Measurements from ENCODE around the gene HDAC1.
"Not testable (repeated sequence)": the region's sequence is repeated elsewhere in the genome, so short reads cannot be mapped to it uniquely, and the experiment has no call there.

Gene HDAC1

DNA sequence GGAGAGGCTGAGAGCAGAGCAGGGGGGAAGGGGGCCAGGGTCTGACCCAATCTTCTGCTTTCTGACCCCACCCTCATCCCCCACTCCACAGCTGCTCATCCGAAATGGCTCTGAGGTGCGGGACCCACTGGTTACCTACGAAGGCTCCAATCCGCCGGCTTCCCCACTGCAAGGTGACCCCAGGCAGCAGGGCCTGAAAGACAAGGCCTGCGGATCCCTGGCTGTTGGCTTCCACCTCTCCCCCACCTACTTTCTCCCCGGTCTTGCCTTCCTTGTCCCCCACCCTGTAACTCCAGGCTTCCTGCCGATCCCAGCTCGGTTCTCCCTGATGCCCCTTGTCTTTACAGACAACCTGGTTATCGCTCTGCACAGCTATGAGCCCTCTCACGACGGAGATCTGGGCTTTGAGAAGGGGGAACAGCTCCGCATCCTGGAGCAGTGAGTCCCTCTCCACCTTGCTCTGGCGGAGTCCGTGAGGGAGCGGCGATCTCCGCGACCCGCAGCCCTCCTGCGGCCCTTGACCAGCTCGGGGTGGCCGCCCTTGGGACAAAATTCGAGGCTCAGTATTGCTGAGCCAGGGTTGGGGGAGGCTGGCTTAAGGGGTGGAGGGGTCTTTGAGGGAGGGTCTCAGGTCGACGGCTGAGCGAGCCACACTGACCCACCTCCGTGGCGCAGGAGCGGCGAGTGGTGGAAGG is 17.1 kb upstream of the HDAC1 start:
- no peak for DNase-seq

DNA sequence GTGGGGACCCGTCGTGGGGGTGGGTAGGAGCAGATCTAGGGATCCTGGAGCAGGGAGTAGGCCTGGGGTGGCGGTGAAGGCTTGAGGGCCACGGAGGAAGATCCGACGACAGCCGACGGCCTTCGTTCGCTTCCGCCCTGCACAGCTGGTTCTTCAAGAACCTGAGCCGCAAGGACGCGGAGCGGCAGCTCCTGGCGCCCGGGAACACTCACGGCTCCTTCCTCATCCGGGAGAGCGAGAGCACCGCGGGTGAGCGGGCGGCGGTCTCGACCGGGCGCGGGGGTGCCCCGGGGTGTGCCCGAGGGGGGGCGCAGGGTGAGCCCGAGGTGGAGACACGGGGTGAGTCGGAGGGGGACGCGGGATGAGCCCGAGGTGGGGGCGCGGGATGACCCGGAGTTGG is 16.5 kb upstream of the HDAC1 start:
- DNase-seq: no peak

DNA sequence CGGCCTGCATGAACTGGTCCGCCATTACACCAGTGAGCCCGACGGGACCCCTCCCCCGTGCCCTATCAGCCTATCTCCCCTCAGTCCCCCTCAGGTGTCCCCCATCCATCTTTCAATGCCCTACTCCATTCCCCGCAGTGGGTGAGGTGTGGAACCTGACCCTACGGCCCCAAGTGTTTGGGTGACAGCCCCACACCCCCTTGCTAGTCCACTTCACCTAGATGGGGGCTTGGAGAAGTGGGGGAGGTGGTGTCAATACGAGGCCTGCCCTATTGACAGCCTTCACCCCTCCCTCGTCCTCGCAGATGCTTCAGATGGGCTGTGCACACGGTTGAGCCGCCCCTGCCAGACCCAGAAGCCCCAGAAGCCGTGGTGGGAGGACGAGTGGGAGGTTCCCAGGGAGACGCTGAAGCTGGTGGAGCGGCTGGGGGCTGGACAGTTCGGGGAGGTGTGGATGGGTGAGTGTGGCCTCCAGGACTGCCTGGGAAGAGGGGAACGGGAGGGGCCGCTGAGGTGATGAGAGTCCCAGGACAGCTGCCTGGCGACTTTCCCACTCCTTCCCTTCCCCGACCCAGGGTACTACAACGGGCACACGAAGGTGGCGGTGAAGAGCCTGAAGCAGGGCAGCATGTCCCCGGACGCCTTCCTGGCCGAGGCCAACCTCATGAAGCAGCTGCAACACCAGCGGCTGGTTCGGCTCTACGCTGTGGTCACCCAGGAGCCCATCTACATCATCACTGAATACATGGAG is 15.7 kb upstream of the HDAC1 start:
- no peak for DNase-seq

DNA sequence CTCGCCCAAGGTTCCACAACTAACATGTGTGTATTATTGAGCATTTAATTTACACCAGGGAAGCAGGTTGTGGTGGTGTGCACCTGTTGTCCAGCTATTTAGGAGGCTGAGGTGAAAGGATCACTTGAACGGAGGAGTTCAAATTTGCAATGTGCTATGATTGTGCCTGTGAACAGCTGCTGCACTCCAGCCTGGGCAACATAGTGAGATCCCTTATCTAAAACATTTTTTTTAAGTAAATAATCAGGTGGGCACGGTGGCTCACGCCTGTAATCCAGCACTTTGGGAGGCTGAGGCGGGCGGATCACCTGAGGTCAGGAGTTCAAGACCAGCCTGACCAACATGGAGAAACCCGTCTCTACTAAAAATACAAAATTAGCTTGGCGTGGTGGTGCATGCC is 7.1 kb upstream of the HDAC1 start:
- DNase-seq: not testable (repeated sequence)

DNA sequence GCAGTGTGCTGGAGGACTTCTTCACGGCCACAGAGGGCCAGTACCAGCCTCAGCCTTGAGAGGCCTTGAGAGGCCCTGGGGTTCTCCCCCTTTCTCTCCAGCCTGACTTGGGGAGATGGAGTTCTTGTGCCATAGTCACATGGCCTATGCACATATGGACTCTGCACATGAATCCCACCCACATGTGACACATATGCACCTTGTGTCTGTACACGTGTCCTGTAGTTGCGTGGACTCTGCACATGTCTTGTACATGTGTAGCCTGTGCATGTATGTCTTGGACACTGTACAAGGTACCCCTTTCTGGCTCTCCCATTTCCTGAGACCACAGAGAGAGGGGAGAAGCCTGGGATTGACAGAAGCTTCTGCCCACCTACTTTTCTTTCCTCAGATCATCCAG is 6.2 kb upstream of the HDAC1 start:
- no peak for DNase-seq

DNA sequence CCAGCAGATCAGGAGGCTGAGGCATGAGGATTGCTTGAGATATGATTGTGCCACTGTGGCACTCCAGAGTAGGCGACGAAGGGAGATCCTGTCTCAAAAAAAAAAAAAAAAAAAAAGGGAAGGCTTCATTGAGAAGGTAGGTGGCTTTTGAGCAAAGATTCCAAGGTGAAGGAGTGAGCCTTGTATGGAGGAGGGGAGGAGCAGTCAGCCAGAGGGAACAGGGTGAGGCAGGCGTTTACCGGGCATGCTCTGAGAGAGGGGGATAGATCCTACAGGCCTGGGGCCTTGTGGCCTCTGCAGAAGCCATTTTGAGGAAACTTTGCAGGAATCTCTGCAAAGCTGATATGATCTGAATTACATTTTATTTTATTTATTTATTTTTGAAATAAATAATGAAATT is 5.1 kb upstream of the HDAC1 start:
- no peak for DNase-seq

DNA sequence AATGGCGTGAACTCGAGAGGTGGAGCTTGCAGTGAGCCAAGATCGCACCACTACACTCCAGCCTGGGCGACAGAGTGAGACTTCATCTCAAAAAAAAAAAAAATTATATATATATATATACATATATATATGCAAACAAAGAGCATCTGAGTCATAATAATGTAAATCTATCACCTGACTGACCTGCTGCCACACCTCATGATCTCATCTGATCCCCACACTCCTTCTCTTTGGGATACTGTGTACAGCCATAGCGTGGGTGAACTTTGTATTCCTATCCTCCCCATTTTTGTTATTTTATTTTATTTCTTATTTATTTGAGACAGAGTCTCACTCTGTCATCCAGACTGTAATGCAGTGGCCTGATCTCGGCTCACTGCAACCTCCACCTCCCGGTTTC is 2.6 kb upstream of the HDAC1 start:
- DNase-seq: no peak

DNA sequence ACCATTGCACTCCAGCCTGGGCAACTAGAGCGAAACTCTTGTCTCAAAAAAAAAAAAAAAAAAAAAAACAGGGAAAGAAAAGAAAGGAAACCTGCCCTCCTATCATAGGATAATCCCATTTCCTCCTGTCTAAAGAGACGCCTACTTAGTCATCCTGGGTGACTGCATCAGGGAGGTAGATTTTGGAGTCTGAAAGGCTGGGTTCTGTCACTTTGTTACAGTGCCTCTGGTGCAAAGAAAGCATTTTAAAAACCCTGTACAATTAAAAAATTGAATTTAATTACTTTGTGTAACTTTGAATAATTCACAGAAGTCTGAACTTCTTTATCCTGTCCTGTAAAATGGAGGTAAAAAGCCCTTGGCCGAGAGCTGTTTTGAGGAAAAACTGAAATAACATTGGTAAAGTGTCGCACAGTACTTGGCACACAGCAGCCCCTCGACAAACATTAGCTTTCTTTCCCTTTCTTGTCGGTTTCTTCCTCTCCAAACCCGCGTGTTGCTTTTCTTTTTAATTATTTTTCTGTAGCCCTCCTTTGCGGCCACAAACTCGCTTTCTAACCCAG is 657 bp upstream of the HDAC1 start:
- no peak for DNase-seq

DNA sequence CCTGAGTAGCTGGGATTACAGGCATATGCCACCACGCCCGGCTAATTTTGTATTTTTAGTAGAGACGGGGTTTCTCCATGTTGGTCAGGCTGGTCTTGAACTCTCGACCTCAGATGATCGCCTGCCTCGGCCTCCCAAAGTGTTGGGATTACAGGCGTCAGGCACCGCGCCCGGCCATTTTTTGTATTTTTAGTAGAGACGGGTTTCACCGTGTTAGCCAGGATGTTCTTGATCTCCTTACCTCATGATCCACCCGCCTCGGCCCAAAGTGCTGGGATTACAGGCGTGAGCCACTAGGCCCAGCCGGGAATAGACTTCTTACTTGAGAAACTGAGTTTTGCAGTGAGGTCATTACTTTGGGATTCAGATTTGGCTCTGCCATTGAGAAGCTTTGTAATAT is 6.3 kb downstream of the HDAC1 start:
- DNase-seq: not testable (repeated sequence)

DNA sequence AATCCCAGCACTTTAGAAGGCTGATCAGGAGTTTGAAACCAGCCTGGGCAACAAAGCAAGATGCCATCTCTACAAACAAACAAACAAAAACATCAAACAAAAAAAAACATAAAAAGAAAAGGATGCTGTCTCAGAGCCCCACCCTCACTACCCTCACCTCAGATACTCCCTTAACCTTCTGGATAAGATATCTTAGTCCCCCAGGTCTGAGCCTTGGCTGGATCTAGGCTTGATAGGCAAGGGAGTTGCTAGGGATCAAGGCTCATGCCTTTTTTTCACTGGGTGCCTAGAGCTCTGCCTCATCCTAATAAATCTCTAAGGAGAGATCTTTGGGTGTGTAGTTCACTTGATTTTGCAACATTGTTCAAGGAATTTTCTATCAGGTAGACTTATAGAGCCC is 7.4 kb downstream of the HDAC1 start:
- DNase-seq: no peak

DNA sequence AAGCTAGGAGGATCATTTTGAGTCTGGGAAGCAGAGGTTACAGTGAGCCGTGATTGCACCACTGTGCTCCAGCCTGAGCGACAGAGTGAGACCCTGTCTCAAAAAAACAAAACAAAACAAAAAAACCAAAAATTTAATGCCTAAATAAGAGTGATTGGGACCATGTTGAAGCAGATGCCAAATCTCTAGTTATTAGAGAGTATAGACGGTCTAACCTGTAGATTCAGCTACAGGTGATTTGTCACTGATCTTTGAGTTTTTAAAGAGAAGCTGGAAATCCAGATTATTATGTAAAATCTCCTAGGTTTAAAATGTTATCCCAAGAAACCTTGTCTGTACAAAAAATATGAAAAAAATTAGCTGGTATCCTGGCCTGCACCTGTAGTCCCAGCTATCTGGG is 11.5 kb downstream of the HDAC1 start:
- DNase-seq: no peak

DNA sequence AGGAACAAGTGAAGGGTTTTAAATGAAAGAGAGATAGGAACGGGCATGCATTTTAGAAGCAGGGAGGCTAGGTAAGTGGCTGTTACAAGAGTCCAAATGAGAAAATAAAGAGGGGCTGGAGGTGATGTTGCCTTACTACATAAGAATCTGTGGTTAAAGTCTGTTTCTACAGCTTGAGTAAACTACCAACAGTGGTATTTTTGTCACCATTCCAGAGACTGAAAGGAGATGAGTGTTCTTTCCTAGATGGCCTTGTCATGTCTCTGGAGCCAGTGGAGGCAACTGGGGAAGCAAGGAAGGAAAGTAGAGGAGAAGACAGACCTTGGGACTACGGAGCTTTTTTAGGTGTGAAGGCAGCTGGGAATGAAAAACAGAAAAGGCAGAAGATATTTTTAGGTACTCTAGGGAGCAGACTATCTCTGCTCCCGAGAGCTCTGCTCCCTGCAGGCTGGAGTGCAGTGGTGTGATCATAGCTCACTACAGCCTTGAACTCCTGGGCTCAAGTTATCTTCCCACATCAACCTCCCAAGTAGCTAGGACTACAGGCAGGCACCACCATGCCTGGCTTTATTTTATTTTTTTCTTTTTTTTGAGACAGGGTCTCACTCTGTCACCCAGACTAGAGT is 12.2 kb downstream of the HDAC1 start:
- DNase-seq: no peak

DNA sequence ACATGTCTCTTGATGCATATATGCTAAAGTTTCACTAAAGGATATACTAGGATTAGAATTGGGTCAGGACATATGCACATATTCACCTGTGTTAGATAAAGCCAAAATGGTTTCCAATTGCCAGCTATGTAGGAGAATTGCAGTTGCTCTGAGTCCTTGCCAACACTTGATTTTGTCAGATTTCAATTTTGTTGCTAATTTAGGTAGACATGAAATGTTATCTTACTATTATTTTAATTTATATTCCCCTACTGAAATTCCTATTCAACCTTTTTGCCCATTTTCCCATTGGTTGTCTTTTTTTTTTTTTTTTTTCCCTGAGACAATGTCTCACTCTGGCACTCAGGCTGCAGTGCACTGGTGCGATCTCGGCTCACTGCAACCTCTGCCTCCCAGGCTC is 13.4 kb downstream of the HDAC1 start:
- DNase-seq: no peak

DNA sequence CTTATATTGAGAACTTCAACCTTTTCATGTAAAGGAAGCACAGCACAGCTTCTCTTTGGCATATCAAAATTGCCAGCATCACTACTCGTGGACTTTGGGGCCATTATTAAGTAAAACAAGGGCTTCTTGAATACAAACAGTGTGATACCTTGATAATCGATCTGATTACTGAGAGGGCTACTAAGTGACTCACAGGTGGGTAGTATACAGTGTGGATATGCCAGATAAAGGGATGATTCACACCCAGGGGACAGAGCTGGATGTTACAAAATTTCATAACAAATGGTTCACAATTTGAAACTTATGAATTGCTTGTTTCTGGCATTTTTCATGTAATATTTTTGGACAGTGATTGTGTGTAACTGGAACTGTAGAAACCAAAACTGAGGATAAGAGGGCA is 15.4 kb downstream of the HDAC1 start:
- no peak for DNase-seq

DNA sequence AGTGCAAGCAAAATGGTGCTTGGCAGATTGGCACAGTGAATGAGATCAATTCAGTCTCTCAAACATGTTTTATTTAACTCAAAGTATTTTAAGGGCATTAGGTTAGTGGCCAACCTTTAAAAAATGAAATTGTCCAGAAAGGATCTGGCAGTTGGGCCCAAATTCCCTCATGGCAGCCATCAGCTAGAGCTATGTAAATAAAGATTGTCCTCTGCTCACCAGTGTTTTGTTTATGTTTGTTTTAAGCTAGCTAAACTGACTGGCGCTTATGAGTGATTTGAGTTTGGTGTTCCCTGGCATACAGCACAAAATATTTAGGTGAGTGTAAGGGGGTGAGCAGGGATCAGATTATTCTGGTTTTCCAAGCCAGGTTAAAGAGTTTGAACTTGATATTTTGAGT is 18.1 kb downstream of the HDAC1 start:
- no peak for DNase-seq

DNA sequence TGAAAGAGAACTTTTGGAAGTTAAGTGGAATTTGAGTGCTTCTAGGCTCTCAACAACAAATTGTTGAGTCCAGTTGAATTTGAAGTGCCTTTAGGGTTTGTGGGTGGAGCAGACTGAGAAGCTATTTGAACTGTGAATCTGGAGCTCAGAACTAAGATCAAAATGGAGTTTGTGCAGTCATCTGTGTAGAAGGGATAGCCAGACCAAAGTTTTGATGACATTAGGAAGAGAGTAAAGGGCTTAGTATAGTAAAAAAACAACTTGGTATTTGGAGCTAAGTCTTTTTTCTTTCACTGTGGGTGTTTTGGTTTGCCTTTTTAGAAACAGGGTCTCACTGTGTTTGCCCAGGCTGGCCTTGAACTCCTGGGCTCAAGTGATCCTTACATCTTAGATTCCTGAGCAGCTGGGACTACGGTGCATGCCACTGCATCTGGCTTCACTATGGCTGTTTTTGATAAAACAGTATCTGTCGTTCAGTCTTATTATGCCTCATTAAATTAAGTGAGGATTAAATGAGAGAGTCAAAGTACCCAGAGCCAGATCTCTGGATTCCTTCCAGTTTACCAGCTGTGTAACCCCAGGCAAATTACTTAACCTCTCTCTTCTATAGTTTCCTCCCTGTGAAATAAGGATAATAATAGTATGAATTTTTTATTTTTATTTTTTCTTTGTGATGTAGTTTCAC is 20.0 kb downstream of the HDAC1 start:
- DNase-seq: no peak

DNA sequence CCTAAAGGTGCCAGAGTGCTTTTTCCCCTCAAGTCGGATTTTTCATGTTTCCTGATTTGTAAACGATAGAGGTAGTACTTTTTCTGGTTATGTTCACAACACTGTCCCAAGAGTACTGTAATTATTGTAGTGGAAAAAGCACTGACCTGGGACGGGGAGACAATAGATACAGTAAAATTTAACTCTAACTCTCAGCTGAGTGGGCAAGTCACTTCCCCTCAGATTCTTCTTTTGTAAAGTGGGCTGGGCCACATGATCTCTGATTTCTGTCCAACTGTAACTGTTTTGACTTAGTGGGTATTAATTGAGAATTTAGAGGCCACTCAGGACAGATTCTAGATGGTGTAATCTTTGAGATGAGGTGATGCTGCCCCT is 25.0 kb downstream of the HDAC1 start:
- DNase-seq: no peak

DNA sequence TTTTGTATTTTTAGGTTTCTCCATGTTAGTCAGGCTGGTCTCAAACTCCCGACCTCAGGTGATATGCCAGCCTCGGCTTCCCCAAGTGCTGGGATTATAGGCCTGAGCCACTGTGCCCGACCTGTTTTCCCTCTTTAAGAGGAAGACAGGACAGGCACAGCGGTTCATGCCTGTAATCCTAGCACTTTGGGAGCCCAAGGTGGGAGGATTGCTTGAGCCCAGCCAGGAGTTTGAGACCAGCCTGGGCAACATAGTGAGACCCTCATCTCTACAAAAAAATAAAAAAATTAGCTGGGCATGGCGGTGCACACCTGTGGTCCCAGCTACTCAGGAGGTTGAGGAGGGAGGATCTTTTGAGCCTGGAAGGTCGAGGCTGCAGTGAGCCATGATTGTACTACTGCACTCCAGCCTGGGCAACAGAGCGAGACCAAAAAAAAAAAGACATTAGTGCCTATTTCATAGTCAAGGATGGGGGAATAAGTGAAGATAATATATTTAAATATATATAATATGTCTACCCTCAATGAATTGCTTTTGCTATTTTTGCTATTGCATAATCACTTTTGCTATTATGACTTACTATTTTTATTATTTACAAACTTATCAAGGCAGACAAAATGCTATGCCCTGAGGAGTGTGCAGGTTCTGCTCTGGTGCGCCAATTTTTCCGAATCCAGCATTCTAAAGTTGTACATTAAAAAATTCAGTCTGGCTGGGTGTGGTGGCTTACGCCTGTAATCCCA is 26.4 kb downstream of the HDAC1 start:
- no peak for DNase-seq

DNA sequence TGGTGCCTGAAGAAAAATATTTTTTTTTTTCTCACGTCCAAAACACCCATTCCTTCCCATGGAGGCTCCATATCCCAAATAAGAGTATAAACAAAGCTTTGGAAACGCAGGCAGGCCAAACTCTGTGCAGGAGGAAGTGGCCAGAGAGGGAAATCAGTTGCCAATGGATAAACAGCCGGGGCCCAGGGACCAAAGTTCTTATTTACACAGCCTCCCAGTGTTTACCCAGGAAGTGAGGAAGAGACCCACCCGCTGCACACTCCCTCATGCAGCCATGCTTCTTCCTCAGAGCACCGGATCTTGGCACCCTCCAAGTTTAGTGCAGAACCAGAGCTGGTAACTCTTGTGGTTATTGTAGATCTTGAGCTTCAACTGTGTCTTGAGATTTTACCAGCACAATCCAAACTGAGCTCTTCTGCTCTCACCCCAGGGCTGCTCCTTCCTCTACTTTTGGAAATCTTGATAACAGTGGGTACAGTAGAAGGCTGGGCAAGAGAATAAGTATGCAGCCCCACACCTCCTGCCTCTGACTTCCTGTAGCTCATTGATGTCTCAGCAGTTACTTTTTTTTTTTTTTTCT is 29.9 kb downstream of the HDAC1 start:
- DNase-seq: no peak

DNA sequence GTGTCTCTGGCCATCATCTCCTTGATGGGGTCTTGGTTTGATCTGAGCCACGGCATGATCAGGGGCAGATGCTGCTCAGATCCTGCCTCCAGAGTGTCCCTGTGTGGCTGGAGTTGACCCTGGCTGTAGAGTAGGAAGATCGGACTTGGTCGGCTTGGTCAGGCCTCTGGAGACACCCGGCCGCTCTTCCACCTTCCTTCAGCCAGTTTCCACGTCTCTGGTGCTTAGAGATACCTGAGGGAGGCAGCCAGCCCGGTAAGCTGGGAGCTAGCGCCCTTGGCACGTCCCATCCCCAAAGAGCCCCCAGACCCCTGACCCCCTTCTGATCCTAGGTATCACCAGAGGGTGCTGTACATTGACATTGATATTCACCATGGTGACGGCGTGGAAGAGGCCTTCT is 35.3 kb downstream of the HDAC1 start:
- no peak for DNase-seq

DNA sequence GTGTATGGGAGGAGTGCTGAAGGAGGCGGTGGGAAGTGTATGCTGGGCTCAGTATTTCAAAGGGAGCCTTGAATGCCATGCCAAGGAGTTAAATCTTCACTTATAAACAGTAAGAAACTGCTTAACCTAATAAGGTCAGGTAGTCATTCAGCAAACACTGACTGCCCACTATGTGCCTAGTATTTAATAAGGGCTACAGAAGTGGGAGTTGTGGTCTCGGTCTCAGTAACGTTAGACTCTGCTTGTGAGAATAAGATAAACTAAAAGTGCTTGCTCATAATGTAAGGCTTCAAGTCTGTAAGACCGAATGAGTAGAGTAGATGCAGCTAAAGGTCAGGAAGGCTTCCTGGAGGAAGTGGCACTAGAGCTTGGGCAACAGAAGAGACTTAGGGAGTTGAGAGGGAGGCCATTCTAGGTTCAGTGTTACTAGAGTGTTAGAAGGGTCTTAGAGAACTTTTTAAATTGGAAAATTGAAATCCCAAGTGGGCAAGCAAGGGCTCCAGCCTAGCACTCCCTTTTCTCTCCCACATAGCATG is 38.1 kb downstream of the HDAC1 start:
- DNase-seq: no peak

DNA sequence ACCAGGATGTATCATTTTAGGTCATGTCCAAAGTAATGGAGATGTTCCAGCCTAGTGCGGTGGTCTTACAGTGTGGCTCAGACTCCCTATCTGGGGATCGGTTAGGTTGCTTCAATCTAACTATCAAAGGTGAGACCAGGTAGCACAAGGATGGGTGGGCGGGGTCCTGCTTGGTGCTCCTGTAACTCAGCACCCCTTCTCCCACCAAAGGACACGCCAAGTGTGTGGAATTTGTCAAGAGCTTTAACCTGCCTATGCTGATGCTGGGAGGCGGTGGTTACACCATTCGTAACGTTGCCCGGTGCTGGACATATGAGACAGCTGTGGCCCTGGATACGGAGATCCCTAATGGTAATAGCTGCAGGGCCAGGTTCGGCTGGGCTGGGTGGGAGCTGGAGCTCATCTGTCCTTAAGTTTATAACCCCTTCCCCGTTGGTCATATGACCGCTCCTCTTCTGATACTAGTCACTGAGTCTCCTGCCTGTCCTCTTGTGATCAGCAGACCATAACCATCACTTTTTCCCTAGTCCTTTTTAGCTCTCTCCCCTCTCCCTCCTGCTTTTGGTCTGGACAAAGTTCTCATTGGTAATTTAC is 38.8 kb downstream of the HDAC1 start:
- DNase-seq: no peak

Measured in effector CD8-positive, alpha-beta T cell (primary cell).